ENCODE measurements around the gene SHISA8.

Gene SHISA8

GRCh38 chr22:41913842-41914534 lies 886 bp downstream of the SHISA8 start:
- DNase-seq, result no peak

- no peak for DNase-seq
These were observed 1.7 kb downstream of the SHISA8 start for GRCh38 chr22:41913040-41913719.

GRCh38 chr22:41912338-41913039 lies 2.4 kb downstream of the SHISA8 start:
- DNase-seq, result no peak

GRCh38 chr22:41911001-41911611 lies 3.8 kb downstream of the SHISA8 start:
- DNase-seq, result peak; percentile 72

- peak; percentile 76 for DNase-seq
These were observed 4.5 kb downstream of the SHISA8 start for GRCh38 chr22:41910050-41911000.

GRCh38 chr22:41909310-41910049 lies 5.4 kb downstream of the SHISA8 start:
- no peak for DNase-seq

GRCh38 chr22:41908411-41909309 lies 6.2 kb downstream of the SHISA8 start:
- no peak for DNase-seq

GRCh38 chr22:41907436-41908401 lies 7.2 kb downstream of the SHISA8 start:
- DNase-seq, result no peak

GRCh38 chr22:41906822-41907221 lies 8.1 kb downstream of the SHISA8 start:
- DNase-seq, result no peak

- DNase-seq, result no peak
These were observed 9.3 kb downstream of the SHISA8 start for GRCh38 chr22:41905411-41906202.

GRCh38 chr22:41904450-41905410 lies 10.1 kb downstream of the SHISA8 start:
- no peak for DNase-seq

- DNase-seq, result no peak
These were observed 11.9 kb downstream of the SHISA8 start for GRCh38 chr22:41902932-41903421.

- no peak for DNase-seq
These were observed 12.9 kb downstream of the SHISA8 start for GRCh38 chr22:41902016-41902415.

GRCh38 chr22:41900652-41901312 lies 14.1 kb downstream of the SHISA8 start:
- no peak for DNase-seq

- DNase-seq, result no peak
These were observed 14.8 kb downstream of the SHISA8 start for GRCh38 chr22:41899992-41900651.

- no peak for DNase-seq
These were observed 15.8 kb downstream of the SHISA8 start for GRCh38 chr22:41899110-41899509.
